Esophagus (tissue), 2 donors: ENCODE results near the gene CAMK2G. TPM values are rescaled to one million over a fixed set of nuclear protein-coding genes. Genes with fewer than 3 reads are reported as not detected.
A peak's percentile ranks its signal among the peaks of the same experiment; 100 is the strongest.

Source experiments
- H3K27ac ChIP-seq, 2 donors: one replicate each; pipeline ENCODE4 v1.5.1; 2013; ENCODE audit warnings: low read depth in 2 of 2, mild to moderate bottlenecking in 2 of 2, inconsistent platforms in 1 of 2, low read length in 1 of 2, moderate library complexity in 1 of 2
- H3K27me3 ChIP-seq, 2 donors: one replicate each; pipeline ENCODE4 v1.6.1; 2013; ENCODE audit warnings: low read length in 2 of 2, control low read depth in 1 of 2, mild to moderate bottlenecking in 1 of 2; ENCODE audit not compliant: insufficient read depth in 2 of 2, control insufficient read depth in 1 of 2
- H3K36me3 ChIP-seq, 2 donors: one replicate each; pipeline ENCODE4 v1.6.1; 2013; ENCODE audit warnings: low read length in 1 of 2; ENCODE audit not compliant: control insufficient read depth in 2 of 2, insufficient read depth in 2 of 2
- H3K4me1 ChIP-seq, 2 donors: one replicate each; pipeline ENCODE4 v1.6.1; 2013; ENCODE audit warnings: low read length in 1 of 2; ENCODE audit not compliant: control insufficient read depth in 2 of 2, insufficient read depth in 2 of 2
- H3K4me3 ChIP-seq, 2 donors: one replicate each; pipeline ENCODE4 v1.5.1; 2013; ENCODE audit warnings: low read length in 2 of 2, mild to moderate bottlenecking in 2 of 2, low read depth in 1 of 2, moderate library complexity in 1 of 2
- H3K9me3 ChIP-seq, 2 donors: one replicate each; pipeline ENCODE4 v1.6.1; 2013; ENCODE audit warnings: mild to moderate bottlenecking in 2 of 2, low read depth in 1 of 2, low read length in 1 of 2, moderate library complexity in 1 of 2; ENCODE audit not compliant: control insufficient read depth in 2 of 2, insufficient read depth in 1 of 2
- WGBS, 2 donors: extraction: QIAGEN DNeasy Blood & Tissue Kit; methylation state at CpG; one replicate each; pipeline ENCODE4 v1.1.7; 2013; 5-methylcytosine and 5-hydroxymethylcytosine counted together
- polyA plus RNA-seq, 2 donors: library from polyadenylated mRNA; stranded (reverse); fragments of 200-250 nt; gene quantifications; one replicate each; pipeline ENCODE4 v1.2.3, GENCODE V29; 2013
- donor health status: healthy with polysubstance abuse.
- donor health status: Bipolar disorder and iron deficiency.

Gene CAMK2G
- polyA plus RNA-seq, 2 donors: 16.1 to 25.3 TPM

- Histone ChIP-seq H3K36me3 (peaks cover 7 to 41% of the 10 kb centered on the region in 2 donors), H3K9me3 (no peaks in the 10 kb centered on the region), H3K27ac (peak overlapping the region; percentile 65 to 81), H3K4me1 (no peaks in the 10 kb centered on the region), H3K4me3 (no peak overlapping the region), H3K27me3 (no peaks in the 10 kb centered on the region)
- WGBS, 2 donors: 79% methylated on average over 8 of the region's 8 CpGs
Measured at GRCh38 chr10:73850211-73850610, 24.1 kb downstream of the CAMK2G start.

- 40 to 43% methylated on average over 17 of the region's 17 CpGs for whole genome bisulfite sequencing, 2 donors
Measured at GRCh38 chr10:73848821-73849489, 25.4 kb downstream of the CAMK2G start.

GRCh38 chr10:73847031-73847430 lies 27.3 kb downstream of the CAMK2G start:
- H3K27ac ChIP-seq: no peak overlapping the region
- no peak overlapping the region for H3K4me3 ChIP-seq
- peaks cover 3 to 51% of the 10 kb centered on the region in 2 donors for H3K36me3 ChIP-seq
- 92 to 94% methylated on average over 7 of the region's 7 CpGs for WGBS, 2 donors
- no peaks in the 10 kb centered on the region for H3K9me3 ChIP-seq
- no peaks in the 10 kb centered on the region for H3K27me3 ChIP-seq
- no peaks in the 10 kb centered on the region for H3K4me1 ChIP-seq

More at GRCh38 chr10:73848821-73849489, 25.4 kb downstream of the CAMK2G start:
- Histone ChIP-seq H3K4me1 (no peaks in the 10 kb centered on the region), H3K27ac (peak overlapping the region in 1 of 2 donors; percentile 24), H3K27me3 (no peaks in the 10 kb centered on the region), H3K36me3 (peaks cover 7 to 40% of the 10 kb centered on the region in 2 donors), H3K9me3 (no peaks in the 10 kb centered on the region), H3K4me3 (no peak overlapping the region)

GRCh38 chr10:73843261-73843660 lies 31.1 kb downstream of the CAMK2G start:
- peaks cover 8 to 52% of the 10 kb centered on the region in 2 donors for H3K36me3 ChIP-seq
- H3K4me3 ChIP-seq: no peak overlapping the region
- H3K4me1 ChIP-seq: no peaks in the 10 kb centered on the region
- H3K27ac ChIP-seq: no peak overlapping the region
- H3K9me3 ChIP-seq: no peaks in the 10 kb centered on the region
- H3K27me3 ChIP-seq: no peaks in the 10 kb centered on the region
- WGBS, 2 donors: 83 to 84% methylated on average over 5 of the region's 5 CpGs

GRCh38 chr10:73842349-73842748 lies 32.0 kb downstream of the CAMK2G start:
- Histone ChIP-seq H3K36me3 (peaks cover 13 to 50% of the 10 kb centered on the region in 2 donors), H3K4me3 (no peak overlapping the region), H3K27ac (no peak overlapping the region), H3K4me1 (no peaks in the 10 kb centered on the region), H3K27me3 (no peaks in the 10 kb centered on the region), H3K9me3 (no peaks in the 10 kb centered on the region)
- 84 to 89% methylated on average over 11 of the region's 11 CpGs for WGBS, 2 donors

GRCh38 chr10:73841526-73842285 lies 32.6 kb downstream of the CAMK2G start:
- Histone ChIP-seq H3K4me3 (no peak overlapping the region), H3K27ac (no peak overlapping the region), H3K27me3 (no peaks in the 10 kb centered on the region), H3K36me3 (peaks cover 13 to 47% of the 10 kb centered on the region in 2 donors), H3K4me1 (peaks cover 0 to under 1% of the 10 kb centered on the region in 2 donors), H3K9me3 (no peaks in the 10 kb centered on the region)
- 83 to 84% methylated on average over 9 of the region's 9 CpGs for WGBS, 2 donors

- Histone ChIP-seq H3K4me3 (no peak overlapping the region), H3K27me3 (no peaks in the 10 kb centered on the region), H3K27ac (no peak overlapping the region), H3K36me3 (peaks cover 13 to 48% of the 10 kb centered on the region in 2 donors), H3K4me1 (peaks cover 0 to 3% of the 10 kb centered on the region in 2 donors), H3K9me3 (no peaks in the 10 kb centered on the region)
- 93 to 94% methylated on average over 9 of the region's 9 CpGs for WGBS, 2 donors
Measured at GRCh38 chr10:73841061-73841421, 33.3 kb downstream of the CAMK2G start.

- peaks cover 13 to 48% of the 10 kb centered on the region in 2 donors for H3K36me3 ChIP-seq
- H3K27me3 ChIP-seq: no peaks in the 10 kb centered on the region
- H3K4me1 ChIP-seq: peaks cover 0 to 3% of the 10 kb centered on the region in 2 donors
- no peaks in the 10 kb centered on the region for H3K9me3 ChIP-seq
- 89 to 92% methylated on average over 13 of the region's 13 CpGs for WGBS, 2 donors
- no peak overlapping the region for H3K27ac ChIP-seq
- no peak overlapping the region for H3K4me3 ChIP-seq
Measured at GRCh38 chr10:73840403-73841060, 33.8 kb downstream of the CAMK2G start.

- Histone ChIP-seq H3K27ac (no peak overlapping the region), H3K4me1 (peaks cover 0 to 3% of the 10 kb centered on the region in 2 donors), H3K9me3 (no peaks in the 10 kb centered on the region), H3K27me3 (no peaks in the 10 kb centered on the region), H3K36me3 (peaks cover 13 to 48% of the 10 kb centered on the region in 2 donors), H3K4me3 (no peak overlapping the region)
- 96 to 98% methylated on average over 4 of the region's 4 CpGs for WGBS, 2 donors
Measured at GRCh38 chr10:73840056-73840402, 34.3 kb downstream of the CAMK2G start.
